Heart left ventricle (tissue), 16 donors: ENCODE results near the gene DDIT4. TPM values are rescaled to one million over a fixed set of nuclear protein-coding genes. Genes with fewer than 3 reads are reported as not detected.

ENCODE experiments used
- ATAC-seq, 4 donors: fragments of 200-7000 bp; cut with Tn5 transposase; one replicate each; pipeline ENCODE4 v1.9.1; 2020 to 2022; ENCODE audit warnings: moderate library complexity in 4 of 4, mild to moderate bottlenecking in 3 of 4, moderate number of reproducible peaks in 1 of 4
- DNase-seq, 5 donors: peaks; one replicate each; pipeline ENCODE4 v3.0.0-alpha.2; 2020
- H3K27ac ChIP-seq, 12 donors: fragments of 200-600 bp; sonication (generic) in 4 of 12; one replicate each; pipeline versions ENCODE4 v1.5.0 to v1.8.0; 2016 to 2022; ENCODE audit warnings: mild to moderate bottlenecking in 2 of 12
- H3K27me3 ChIP-seq, 9 donors: fragments of 200-600 bp; sonication (generic) in 2 of 9; one replicate each; pipeline versions ENCODE4 v1.5.1 to v1.8.0; 2016 to 2022; ENCODE audit warnings: mild to moderate bottlenecking in 3 of 9
- H3K36me3 ChIP-seq, 9 donors: fragments of 200-600 bp; sonication (generic) in 2 of 9; one replicate each; pipeline versions ENCODE4 v1.5.0 to v1.8.0; 2018 to 2022; ENCODE audit warnings: mild to moderate bottlenecking in 2 of 9
- H3K4me1 ChIP-seq, 12 donors: fragments of 200-600 bp; sonication (generic) in 4 of 12; one replicate each; pipeline versions ENCODE4 v1.5.0 to v1.8.0; 2016 to 2022; ENCODE audit warnings: mild to moderate bottlenecking in 3 of 12
- H3K4me3 ChIP-seq, 12 donors: fragments of 200-600 bp; sonication (generic) in 4 of 12; one replicate each; pipeline versions ENCODE4 v1.5.0 to v1.8.0; 2017 to 2022; ENCODE audit warnings: mild to moderate bottlenecking in 9 of 12, moderate library complexity in 4 of 12
- H3K9me3 ChIP-seq, 12 donors: fragments of 200-600 bp; sonication (generic) in 4 of 12; one replicate each; pipeline versions ENCODE4 v1.5.0 to v1.8.0; 2016 to 2022; ENCODE audit warnings: mild to moderate bottlenecking in 1 of 12
- POLR2A ChIP-seq, 2 donors: fragments of 450-650 bp; IDR thresholded peaks; one replicate each; pipeline ENCODE4 v1.6.1; 2017; ENCODE audit warnings: antibody characterized with exemption in 2 of 2, mild to moderate bottlenecking in 2 of 2, moderate library complexity in 2 of 2
- WGBS, 4 donors: extraction: QIAGEN DNeasy Blood & Tissue Kit in 2 of 4; methylation state at CpG; one replicate each; pipeline versions ENCODE4 v1.1.5 to v1.1.7; 2013 to 2018; 5-methylcytosine and 5-hydroxymethylcytosine counted together
- intact Hi-C, 10 donors: fragments of 100-400 bp; cut with DNase I; formaldehyde crosslinking; loops; one replicate each; pipeline versions ENCODE4 v1.11.1 to v1.14.2; 2022
- polyA plus RNA-seq, 2 donors: library from polyadenylated mRNA; stranded (reverse); fragments of 200-250 nt; gene quantifications; one replicate each; pipeline ENCODE4 v1.2.3, GENCODE V29; 2013
- total RNA-seq, 9 donors: library from RNA; depleted of rRNA in 2 of 9; stranded (reverse); fragments of >200 nt in 2 of 9; fragmentation: NEBNext Ultra II Directional in 3 of 9; extraction: Animal tissue kit (Norgen Biotek cat#: 25700) in 3 of 9; gene quantifications; one replicate each; pipeline versions ENCODE4 v1.1.0 to v1.2.4, GENCODE V29; 2016 to 2023
- TF ChIP-seq, protein P1 (sequence below), 12 donors: fragments of 200-600 bp; sonication (generic) in 4 of 12; IDR thresholded peaks; one replicate each; pipeline versions ENCODE4 v1.5.0 to v1.8.0; 2018 to 2022; ENCODE audit warnings: antibody characterized with exemption in 12 of 12, mild to moderate bottlenecking in 5 of 12
- donor health status: ischemic (EF 13 %, LVEDD 7.1; RV severe dilation, severe dysfunction).
- donor health status: healthy with polysubstance abuse.
- donor health status: DM: no; HTN: yes; CAD: no.
- donor health status: DM: no; HTN: no; CAD: no.
- donor health status: ischemic (EF 25% LVEDD 6.9; RV normal size, moderate dysfunction).
- donor health status: ischemic (EF 25% LVEDD 5.7; RV mildly dilated, moderate dysfunction).
- donor health status: healthy.
- donor health status: DM: yes; HTN: yes; CAD: no.
- donor health status: ischemic (EF 35%, LVEDD 5.7; RV mildly dilated, moderate dysfunction).
- donor health status: nonischemic (EF 11% LVEDD 7.7; RV severe dilation, severe dysfunction).
- donor health status: DM: yes; HTN: yes; CAD: no.
- donor health status: PGD.
- donor health status: ischemic (EF 29% LVEDD 5.4; RV normal size, mild dysfunction).
- donor health status: nonischemic (EF 23%, LVEDD 6.1; RV moderate dilation, normal function).

DDIT4 gene
- total and polyA plus RNA-seq, 11 donors: 14.6 to 112 (median 47.6) TPM

DNA sequence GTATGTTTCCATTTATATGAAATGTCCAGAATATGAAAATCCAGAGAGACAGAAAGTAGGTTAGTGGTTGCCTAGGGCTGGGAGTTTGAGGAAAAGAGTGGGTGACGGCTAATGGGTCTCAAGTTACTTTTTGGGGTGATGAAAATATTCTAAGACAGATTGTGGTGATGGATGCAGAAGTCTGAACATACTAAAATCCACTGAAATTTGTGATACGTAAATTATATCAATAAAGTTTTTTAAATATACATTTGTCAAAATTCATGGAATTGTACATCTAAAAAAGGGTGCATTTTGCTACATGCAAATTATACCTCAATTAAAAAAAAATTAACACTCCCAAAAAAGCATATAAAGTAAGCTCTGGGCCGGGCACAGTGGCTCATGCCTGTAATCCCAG, 9.4 kb downstream of the DDIT4 start:
- 80 to 98% (median 96%) methylated on average over 3 of the region's 3 CpGs for WGBS, 4 donors
- intact Hi-C loops: no loop called here
- no peak for TF ChIP-seq POLR2A (IDR thresholded peaks at IDR 0.05)
- TF ChIP-seq, protein P1, sequence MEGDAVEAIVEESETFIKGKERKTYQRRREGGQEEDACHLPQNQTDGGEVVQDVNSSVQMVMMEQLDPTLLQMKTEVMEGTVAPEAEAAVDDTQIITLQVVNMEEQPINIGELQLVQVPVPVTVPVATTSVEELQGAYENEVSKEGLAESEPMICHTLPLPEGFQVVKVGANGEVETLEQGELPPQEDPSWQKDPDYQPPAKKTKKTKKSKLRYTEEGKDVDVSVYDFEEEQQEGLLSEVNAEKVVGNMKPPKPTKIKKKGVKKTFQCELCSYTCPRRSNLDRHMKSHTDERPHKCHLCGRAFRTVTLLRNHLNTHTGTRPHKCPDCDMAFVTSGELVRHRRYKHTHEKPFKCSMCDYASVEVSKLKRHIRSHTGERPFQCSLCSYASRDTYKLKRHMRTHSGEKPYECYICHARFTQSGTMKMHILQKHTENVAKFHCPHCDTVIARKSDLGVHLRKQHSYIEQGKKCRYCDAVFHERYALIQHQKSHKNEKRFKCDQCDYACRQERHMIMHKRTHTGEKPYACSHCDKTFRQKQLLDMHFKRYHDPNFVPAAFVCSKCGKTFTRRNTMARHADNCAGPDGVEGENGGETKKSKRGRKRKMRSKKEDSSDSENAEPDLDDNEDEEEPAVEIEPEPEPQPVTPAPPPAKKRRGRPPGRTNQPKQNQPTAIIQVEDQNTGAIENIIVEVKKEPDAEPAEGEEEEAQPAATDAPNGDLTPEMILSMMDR (IDR thresholded peaks at IDR 0.05): no peak
- H3K9me3 ChIP-seq: no peaks in the 10 kb centered on the region
- H3K4me1 ChIP-seq: peaks cover 0 to 17% (median 0%) of the 10 kb centered on the region in 12 donors
- no peak overlapping the region for H3K4me3 ChIP-seq
- H3K36me3 ChIP-seq: no peaks in the 10 kb centered on the region
- no peaks in the 10 kb centered on the region for H3K27me3 ChIP-seq
- ATAC-seq (no peak), DNase-seq (no peak)
- no peak overlapping the region for H3K27ac ChIP-seq

DNA sequence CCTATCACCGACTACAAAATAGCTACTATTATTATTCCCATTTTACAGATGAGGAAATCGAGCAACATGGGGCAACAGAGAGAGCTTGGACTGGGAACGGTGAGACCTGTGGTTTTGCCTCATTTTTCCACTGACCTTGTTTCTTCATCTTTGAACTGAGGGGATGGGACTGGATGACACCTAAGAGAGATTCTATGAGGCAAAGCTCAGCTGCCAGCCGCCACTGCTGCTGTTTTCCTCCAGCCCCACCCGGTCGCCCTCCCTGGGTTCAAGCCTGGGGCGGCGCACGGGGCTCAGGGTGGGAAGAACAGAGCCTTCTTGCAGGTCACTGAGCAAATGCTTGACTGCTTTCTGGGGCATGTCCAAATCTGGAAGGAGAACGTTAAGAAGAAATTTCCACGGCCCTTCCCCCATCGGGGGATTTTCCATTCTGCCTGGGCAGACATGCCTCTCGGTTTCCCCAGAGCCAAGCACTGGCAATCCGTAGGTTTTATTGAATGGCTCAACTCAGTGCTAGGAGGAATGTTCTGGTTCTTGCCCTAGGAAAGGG, 12.3 kb downstream of the DDIT4 start:
- 71 to 78% (median 75%) methylated on average over 14 of the region's 14 CpGs for WGBS, 4 donors

DNA sequence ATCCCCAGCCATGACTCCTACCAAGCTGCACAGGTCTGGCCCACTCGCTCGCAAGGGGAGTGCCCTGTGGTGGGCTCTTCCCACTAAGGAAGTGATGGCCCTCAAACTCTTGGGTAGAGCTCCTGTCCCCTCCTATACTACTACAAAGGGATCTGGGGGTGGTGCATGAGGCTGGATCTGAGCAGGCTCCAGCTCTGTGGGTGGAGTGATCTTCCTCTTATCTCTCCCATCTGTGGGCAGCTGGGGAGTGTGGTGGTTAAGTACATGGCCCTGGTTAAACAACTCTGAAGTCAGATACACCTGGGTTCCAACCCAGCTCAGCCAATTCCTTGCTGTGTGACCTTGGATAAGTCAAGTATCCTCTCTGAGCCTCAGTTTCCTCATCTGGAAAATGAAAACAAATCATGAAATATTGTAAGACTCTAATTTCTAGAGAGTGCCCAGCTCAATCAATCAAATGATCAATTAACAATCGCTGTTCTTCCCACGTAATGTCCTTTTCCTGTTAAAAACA, 17.4 kb downstream of the DDIT4 start:
- WGBS, 4 donors: 92 to 97% (median 97%) methylated on average over 3 to 4 of the region's 4 CpGs
- H3K36me3 ChIP-seq: no peaks in the 10 kb centered on the region
- ATAC-seq: no peak
- no peaks in the 10 kb centered on the region for H3K27me3 ChIP-seq
- H3K9me3 ChIP-seq: no peaks in the 10 kb centered on the region
- peak in 1 of 5 donors; percentile 20 for DNase-seq
- no peak overlapping the region for H3K4me3 ChIP-seq
- no peak overlapping the region for H3K27ac ChIP-seq
- intact Hi-C loops: no loop called here
- H3K4me1 ChIP-seq: peaks cover 0 to 11% (median 0%) of the 10 kb centered on the region in 12 donors
- TF ChIP-seq POLR2A (IDR thresholded peaks at IDR 0.05): no peak
- TF ChIP-seq, protein P1 (IDR thresholded peaks at IDR 0.05): no peak

More for the DNA sequence above, 12.3 kb downstream of the DDIT4 start:
- peaks cover 0 to 17% (median 0%) of the 10 kb centered on the region in 12 donors for H3K4me1 ChIP-seq
- TF ChIP-seq, protein P1 (IDR thresholded peaks at IDR 0.05): no peak
- TF ChIP-seq POLR2A (IDR thresholded peaks at IDR 0.05): no peak
- H3K36me3 ChIP-seq: no peaks in the 10 kb centered on the region
- intact Hi-C loops: no loop called here
- H3K27ac ChIP-seq: no peak overlapping the region
- no peaks in the 10 kb centered on the region for H3K27me3 ChIP-seq
- peak in 1 of 5 donors; percentile 33 for DNase-seq
- no peaks in the 10 kb centered on the region for H3K9me3 ChIP-seq
- ATAC-seq: no peak
- H3K4me3 ChIP-seq: no peak overlapping the region

DNA sequence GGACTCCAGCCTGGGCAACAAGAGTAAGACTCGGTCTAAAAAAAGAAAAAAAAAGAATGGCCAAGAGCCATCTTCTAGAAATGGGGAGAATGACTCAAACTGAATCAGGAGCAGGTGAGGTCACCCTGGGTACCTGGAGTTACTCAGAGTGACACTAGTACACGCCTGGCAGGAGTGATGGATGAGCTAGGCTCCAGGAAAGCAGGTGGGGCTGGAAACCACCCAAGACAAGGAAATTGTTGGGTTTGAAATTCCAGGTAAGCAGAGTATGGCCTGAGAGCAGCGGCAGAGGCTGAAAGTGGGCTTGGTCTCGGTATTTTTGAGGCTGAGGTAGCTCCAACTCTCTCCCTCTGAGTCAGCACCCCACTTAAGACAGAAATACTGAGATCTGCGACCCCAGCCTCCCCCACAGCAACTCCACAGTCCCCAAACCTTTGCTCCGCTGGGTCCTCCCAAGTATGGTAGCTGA, 18.5 kb downstream of the DDIT4 start:
- no peaks in the 10 kb centered on the region for H3K27me3 ChIP-seq
- no peak overlapping the region for H3K27ac ChIP-seq
- no peak overlapping the region for H3K4me3 ChIP-seq
- TF ChIP-seq, protein P1 (IDR thresholded peaks at IDR 0.05): no peak
- TF ChIP-seq POLR2A (IDR thresholded peaks at IDR 0.05): no peak
- ATAC-seq (no peak), DNase-seq (peak in 1 of 5 donors; percentile 25)
- no peaks in the 10 kb centered on the region for H3K9me3 ChIP-seq
- intact Hi-C loops: no loop called here
- 71 to 86% (median 83%) methylated on average over 6 of the region's 6 CpGs for whole genome bisulfite sequencing, 4 donors
- peaks cover 0 to 23% (median 5%) of the 10 kb centered on the region in 12 donors for H3K4me1 ChIP-seq
- H3K36me3 ChIP-seq: no peaks in the 10 kb centered on the region
